ENCODE measurements around the gene PARD3.

Gene PARD3

GRCh38 chr10:34475274-34475646, 339.8 kb downstream of the PARD3 start:
- ChIA-PET CTCF (no interaction called here), POLR2A (no interaction called here)
- TF ChIP-seq CTCF (IDR thresholded peaks at IDR 0.05; ENCODE audit: control extremely low read depth, extremely low read depth, low read depth, missing control alignments): no peak
- DNase-seq (ENCODE audit: extremely low spot score): no peak

GRCh38 chr10:34474555-34475273, 340.4 kb downstream of the PARD3 start:
- ChIA-PET CTCF (no interaction called here), POLR2A (no interaction called here)
- no peak for DNase-seq (ENCODE audit: extremely low spot score)
- no peak for TF ChIP-seq CTCF (IDR thresholded peaks at IDR 0.05; ENCODE audit: control extremely low read depth, extremely low read depth, low read depth, missing control alignments)

- CTCF ChIA-PET: no interaction called here
- no peak for DNase-seq (ENCODE audit: extremely low spot score)
- POLR2A ChIA-PET: no interaction called here
- TF ChIP-seq CTCF (IDR thresholded peaks at IDR 0.05; ENCODE audit: control extremely low read depth, extremely low read depth, low read depth, missing control alignments): no peak
These were observed 341.1 kb downstream of the PARD3 start for GRCh38 chr10:34474009-34474376.

- CTCF ChIA-PET: no interaction called here
- TF ChIP-seq CTCF (IDR thresholded peaks at IDR 0.05; ENCODE audit: control extremely low read depth, extremely low read depth, low read depth, missing control alignments): no peak
- POLR2A ChIA-PET: no interaction called here
- DNase-seq (ENCODE audit: extremely low spot score): no peak
These were observed 341.7 kb downstream of the PARD3 start for GRCh38 chr10:34473174-34474008.

- CTCF ChIA-PET: no interaction called here
- POLR2A ChIA-PET: no interaction called here
- TF ChIP-seq CTCF (IDR thresholded peaks at IDR 0.05; ENCODE audit: control extremely low read depth, extremely low read depth, low read depth, missing control alignments): no peak
- DNase-seq (ENCODE audit: extremely low spot score): no peak
These were observed 344.8 kb downstream of the PARD3 start for GRCh38 chr10:34470307-34470706.

- TF ChIP-seq CTCF (IDR thresholded peaks at IDR 0.05; ENCODE audit: control extremely low read depth, extremely low read depth, low read depth, missing control alignments): no peak
- DNase-seq (ENCODE audit: extremely low spot score): no peak
- ChIA-PET CTCF (no interaction called here), POLR2A (no interaction called here)
These were observed 345.6 kb downstream of the PARD3 start for GRCh38 chr10:34469446-34469845.

All from GM10248 (cell line).